WI38 (cell line): ENCODE data around the gene CSNK1G3.
"Not testable (repeated sequence)": the region's sequence is repeated elsewhere in the genome, so short reads cannot be mapped to it uniquely, and the experiment has no call there.

Experiments used
- H3K4me3 ChIP-seq: 2 replicates; pipeline ENCODE4 v1.5.1; 2011; ENCODE audit warnings: low read depth, mild to moderate bottlenecking, control low read depth, low read length
- TF ChIP-seq, protein P1 (sequence below): IDR thresholded peaks from 2 replicates; pipeline ENCODE4 v1.5.1; 2012; ENCODE audit warnings: low read depth, mild to moderate bottlenecking, control low read depth, low read length

The CSNK1G3 gene

GRCh38 chr5:123511648-123512605 lies at the start of gene CSNK1G3:
TSS of gene CSNK1G3 (plus strand) at chr5:123512177. CDS start at chr5:123545664, 33,487 bp downstream.
- TF ChIP-seq, protein P1, sequence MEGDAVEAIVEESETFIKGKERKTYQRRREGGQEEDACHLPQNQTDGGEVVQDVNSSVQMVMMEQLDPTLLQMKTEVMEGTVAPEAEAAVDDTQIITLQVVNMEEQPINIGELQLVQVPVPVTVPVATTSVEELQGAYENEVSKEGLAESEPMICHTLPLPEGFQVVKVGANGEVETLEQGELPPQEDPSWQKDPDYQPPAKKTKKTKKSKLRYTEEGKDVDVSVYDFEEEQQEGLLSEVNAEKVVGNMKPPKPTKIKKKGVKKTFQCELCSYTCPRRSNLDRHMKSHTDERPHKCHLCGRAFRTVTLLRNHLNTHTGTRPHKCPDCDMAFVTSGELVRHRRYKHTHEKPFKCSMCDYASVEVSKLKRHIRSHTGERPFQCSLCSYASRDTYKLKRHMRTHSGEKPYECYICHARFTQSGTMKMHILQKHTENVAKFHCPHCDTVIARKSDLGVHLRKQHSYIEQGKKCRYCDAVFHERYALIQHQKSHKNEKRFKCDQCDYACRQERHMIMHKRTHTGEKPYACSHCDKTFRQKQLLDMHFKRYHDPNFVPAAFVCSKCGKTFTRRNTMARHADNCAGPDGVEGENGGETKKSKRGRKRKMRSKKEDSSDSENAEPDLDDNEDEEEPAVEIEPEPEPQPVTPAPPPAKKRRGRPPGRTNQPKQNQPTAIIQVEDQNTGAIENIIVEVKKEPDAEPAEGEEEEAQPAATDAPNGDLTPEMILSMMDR: no peak
- H3K4me3 ChIP-seq: peak within 1 kb of the TSS; percentile 76

GRCh38 chr5:123466839-123467238 lies 45.1 kb upstream of the CSNK1G3 start:
- not testable (repeated sequence) for H3K4me3 ChIP-seq

- no peak overlapping the region for H3K4me3 ChIP-seq
- TF ChIP-seq, protein P1: no peak
Observed at GRCh38 chr5:123471385-123471784, 40.6 kb upstream of the CSNK1G3 start.

DNA sequence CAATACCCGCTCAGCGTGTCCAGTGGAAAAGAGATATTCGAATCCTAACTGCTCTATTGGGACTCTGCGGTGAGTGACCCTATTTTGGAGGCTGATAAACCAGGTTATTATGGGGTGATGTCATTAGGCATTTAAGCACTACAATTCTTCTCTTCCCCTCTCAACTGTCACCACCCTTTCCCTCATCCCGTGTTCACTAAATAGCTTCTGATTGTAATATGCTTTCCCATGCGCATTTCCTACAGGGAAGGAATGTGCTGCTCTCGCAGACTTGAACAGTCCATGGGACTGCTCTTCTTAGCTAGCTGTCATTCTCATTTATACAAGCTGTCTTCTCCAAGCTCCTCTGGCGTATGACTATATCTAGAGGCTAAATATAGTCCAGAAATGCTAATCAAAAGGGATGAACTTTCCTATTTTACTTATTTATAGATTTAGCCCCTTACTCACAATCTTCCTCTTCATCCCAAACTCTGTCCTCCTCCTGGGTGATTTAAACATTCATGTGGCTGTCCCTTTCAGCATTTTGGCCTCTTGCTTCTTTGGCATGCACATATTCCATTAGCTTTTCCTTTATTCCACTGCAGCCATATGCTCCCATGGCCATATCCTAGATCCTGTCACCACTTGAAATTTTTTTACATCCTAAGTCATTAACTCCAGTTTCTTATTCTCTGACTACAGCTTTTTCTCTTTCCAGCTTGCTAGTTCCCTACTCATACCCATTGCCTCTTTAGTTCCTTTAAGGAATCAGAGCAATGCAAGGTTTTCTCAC lies 39.6 kb upstream of the CSNK1G3 start:
- no peak overlapping the region for H3K4me3 ChIP-seq
- TF ChIP-seq, protein P1: no peak

- TF ChIP-seq, protein P1: no peak
- H3K4me3 ChIP-seq: no peak overlapping the region
Observed at GRCh38 chr5:123474228-123474627, 37.7 kb upstream of the CSNK1G3 start.

DNA sequence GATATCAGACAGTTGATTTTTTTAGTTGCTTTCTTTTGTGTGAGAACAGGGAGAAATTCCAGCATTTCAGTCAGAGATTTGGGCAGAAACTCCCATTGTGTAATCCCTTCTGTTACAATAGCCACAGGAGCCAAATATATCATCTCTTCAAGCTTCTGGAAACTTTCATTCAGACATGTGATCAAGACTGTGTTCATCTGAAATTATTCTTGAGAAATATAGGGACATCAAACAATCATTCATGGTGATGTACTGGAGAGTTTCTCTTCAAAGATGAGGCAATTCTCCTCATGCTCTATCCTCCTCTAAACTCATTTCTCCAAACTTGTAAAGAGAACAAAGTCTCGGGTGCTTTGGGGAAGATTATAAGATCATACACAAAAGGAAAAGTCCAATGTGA lies 35.2 kb upstream of the CSNK1G3 start:
- TF ChIP-seq, protein P1: no peak

DNA sequence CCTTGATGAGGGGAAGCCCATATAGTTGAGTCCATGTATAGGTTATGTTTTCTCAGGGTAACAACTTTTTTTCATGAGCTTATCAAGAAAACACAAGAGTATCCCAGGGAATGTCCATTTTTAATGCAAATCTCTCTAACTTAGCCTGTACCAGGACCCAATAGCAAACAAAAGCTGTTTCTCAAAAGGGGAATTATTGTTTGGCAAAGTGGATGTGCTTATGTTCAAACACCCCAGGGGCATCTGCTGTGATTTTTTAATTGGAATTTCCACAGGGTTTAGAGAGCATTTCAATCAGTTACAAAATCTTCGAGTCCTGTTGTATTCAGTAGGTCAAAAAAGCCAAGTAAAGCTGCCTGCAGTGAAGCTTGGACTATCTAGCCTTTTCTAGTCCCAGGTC lies 33.4 kb upstream of the CSNK1G3 start:
- TF ChIP-seq, protein P1: no peak
- no peak overlapping the region for H3K4me3 ChIP-seq

More for the DNA sequence above, 35.2 kb upstream of the CSNK1G3 start:
- H3K4me3 ChIP-seq: no peak overlapping the region
